H9 (cell line): ENCODE data around the gene SERPINA3. TPM values are rescaled to one million over a fixed set of nuclear protein-coding genes. Genes with fewer than 3 reads are reported as not detected.

Source experiments
- DNase-seq: peaks from one replicate; pipeline ENCODE4 v3.0.0-alpha.2; 2017
- H2AFZ ChIP-seq: one replicate; pipeline ENCODE4 v1.6.1; 2013; ENCODE audit warnings: mild to moderate bottlenecking, low read length, control low read depth, moderate library complexity
- H2AK5ac ChIP-seq: 2 replicates; pipeline ENCODE4 v1.6.1; 2013; ENCODE audit warnings: low read length, control low read depth, mixed read lengths; ENCODE audit not compliant: insufficient read length
- H2BK120ac ChIP-seq: one replicate; pipeline ENCODE4 v1.6.1; 2013; ENCODE audit warnings: low read depth, mild to moderate bottlenecking, low read length, control low read depth, inconsistent platforms; ENCODE audit not compliant: poor library complexity, severe bottlenecking
- H2BK12ac ChIP-seq: 2 replicates; pipeline ENCODE4 v1.6.1; 2013; ENCODE audit warnings: low read length, control low read depth, mixed read lengths, low read depth; ENCODE audit not compliant: insufficient read length
- H2BK15ac ChIP-seq: 2 replicates; pipeline ENCODE4 v1.6.1; 2013; ENCODE audit warnings: low read depth, low read length, control low read depth
- H2BK20ac ChIP-seq: one replicate; pipeline ENCODE4 v1.6.1; 2013; ENCODE audit warnings: low read depth, mild to moderate bottlenecking, low read length, control low read depth, inconsistent platforms; ENCODE audit not compliant: poor library complexity, severe bottlenecking
- H2BK5ac ChIP-seq: 2 replicates; pipeline ENCODE4 v1.6.1; 2013; ENCODE audit warnings: low read length, control low read depth, mixed read lengths; ENCODE audit not compliant: insufficient read length
- H3K14ac ChIP-seq: 2 replicates; pipeline ENCODE4 v1.6.1; 2013; ENCODE audit warnings: low read length, control low read depth; ENCODE audit not compliant: insufficient read depth
- H3K18ac ChIP-seq: 2 replicates; pipeline ENCODE4 v1.6.1; 2013; ENCODE audit warnings: low read depth, mild to moderate bottlenecking, mixed read lengths, low read length, control low read depth; ENCODE audit not compliant: insufficient read length
- H3K23ac ChIP-seq: 2 replicates; pipeline ENCODE4 v1.6.1; 2013; ENCODE audit warnings: low read length, control low read depth, mixed read lengths, low read depth; ENCODE audit not compliant: insufficient read length
- H3K23me2 ChIP-seq: 2 replicates; pipeline ENCODE4 v1.6.1; 2013; ENCODE audit warnings: low read depth, mild to moderate bottlenecking, mixed read lengths, low read length, control low read depth; ENCODE audit not compliant: insufficient read length, poor library complexity, severe bottlenecking
- H3K27ac ChIP-seq: 2 replicates; pipeline ENCODE4 v1.5.1; 2013; ENCODE audit warnings: low read length, control low read depth, mixed read lengths, low read depth; ENCODE audit not compliant: insufficient read length
- H3K27me3 ChIP-seq: 2 replicates; pipeline ENCODE4 v1.6.1; 2013; ENCODE audit warnings: low read length, control low read depth, inconsistent platforms; ENCODE audit not compliant: insufficient read depth
- H3K4ac ChIP-seq: 2 replicates; pipeline ENCODE4 v1.6.1; 2013; ENCODE audit warnings: low read depth, mild to moderate bottlenecking, control low read depth, inconsistent platforms, low read length, moderate library complexity
- H3K4me1 ChIP-seq: 2 replicates; pipeline ENCODE4 v1.6.1; 2013; ENCODE audit warnings: low read length, control low read depth, inconsistent platforms; ENCODE audit not compliant: insufficient read depth
- H3K4me2 ChIP-seq: 2 replicates; pipeline ENCODE4 v1.6.1; 2013; ENCODE audit warnings: low read length, control low read depth, mixed read lengths; ENCODE audit not compliant: insufficient read length, insufficient read depth
- H3K56ac ChIP-seq: 2 replicates; pipeline ENCODE4 v1.6.1; 2013; ENCODE audit warnings: low read depth, mild to moderate bottlenecking, mixed read lengths, low read length, control low read depth; ENCODE audit not compliant: insufficient read length
- H3K79me1 ChIP-seq: 2 replicates; pipeline ENCODE4 v1.6.1; 2013; ENCODE audit warnings: low read depth, mild to moderate bottlenecking, moderate library complexity, low read length, control low read depth, inconsistent platforms; ENCODE audit not compliant: insufficient read depth, poor library complexity, severe bottlenecking
- H3K79me2 ChIP-seq: 2 replicates; pipeline ENCODE4 v1.6.1; 2013; ENCODE audit warnings: low read length, control low read depth, inconsistent platforms; ENCODE audit not compliant: insufficient read depth
- H3K9ac ChIP-seq: 2 replicates; pipeline ENCODE4 v1.6.1; 2013; ENCODE audit warnings: low read length, control low read depth, mixed read lengths; ENCODE audit not compliant: insufficient read length; ENCODE audit errors: extremely low read depth
- H3K9me3 ChIP-seq: one replicate; pipeline ENCODE4 v1.6.1; 2013; ENCODE audit warnings: low read depth, low read length, inconsistent platforms; ENCODE audit not compliant: control insufficient read depth
- H3T11ph ChIP-seq: one replicate; pipeline ENCODE4 v1.6.1; 2013; ENCODE audit warnings: mild to moderate bottlenecking, low read length, control low read depth, inconsistent platforms
- H4K20me1 ChIP-seq: one replicate; pipeline ENCODE4 v1.6.1; 2013; ENCODE audit not compliant: control insufficient read depth, insufficient read length, insufficient read depth
- H4K5ac ChIP-seq: 2 replicates; pipeline ENCODE4 v1.6.1; 2013; ENCODE audit warnings: low read depth, mild to moderate bottlenecking, mixed read lengths, low read length, control low read depth; ENCODE audit not compliant: insufficient read length
- H4K8ac ChIP-seq: replicated peaks from 2 replicates; pipeline ENCODE4 v1.6.1; 2013; ENCODE audit warnings: low read length, control low read depth, mixed read lengths, low read depth; ENCODE audit not compliant: insufficient read length
- H4K91ac ChIP-seq: 2 replicates; pipeline ENCODE4 v1.6.1; 2013; ENCODE audit warnings: low read depth, mild to moderate bottlenecking, moderate library complexity, mixed read lengths, low read length, control low read depth; ENCODE audit not compliant: insufficient read length
- H3K27ac Mint-ChIP-seq, 3 experiments: 2 replicates in 2 of 3; 3 replicates in 1 of 3; pipeline ENCODE4 v1.8.0; 2020 to 2021; ENCODE audit warnings: mixed read lengths in 3 of 3, mild to moderate bottlenecking in 1 of 3, moderate library complexity in 1 of 3
- H3K27me3 Mint-ChIP-seq: 2 replicates; pipeline ENCODE4 v1.8.0; 2021; ENCODE audit warnings: low read depth, mild to moderate bottlenecking, moderate library complexity, mixed read lengths
- H3K36me3 Mint-ChIP-seq, 3 experiments: 2 replicates in 2 of 3; 3 replicates in 1 of 3; pipeline ENCODE4 v1.8.0; 2020 to 2021; ENCODE audit warnings: low read depth in 3 of 3, mixed read lengths in 3 of 3; ENCODE audit not compliant: insufficient read depth in 1 of 3
- H3K4me1 Mint-ChIP-seq, 2 experiments: 2 replicates each; pipeline ENCODE4 v1.8.0; 2020; ENCODE audit warnings: mixed read lengths in 2 of 2
- H3K4me3 Mint-ChIP-seq, 2 experiments: 2 replicates in 1 of 2; 3 replicates in 1 of 2; pipeline ENCODE4 v1.8.0; 2020 to 2021; ENCODE audit warnings: mild to moderate bottlenecking in 2 of 2, mixed read lengths in 2 of 2, moderate library complexity in 1 of 2
- H3K9me3 Mint-ChIP-seq, 2 experiments: 2 replicates in 1 of 2; 3 replicates in 1 of 2; pipeline ENCODE4 v1.8.0; 2020; ENCODE audit warnings: mild to moderate bottlenecking in 2 of 2, mixed read lengths in 2 of 2, moderate library complexity in 1 of 2
- CTCF ChIP-seq: fragments of 200-600 bp; sonication (generic); conservative IDR thresholded peaks from 3 replicates; pipeline ENCODE4 v1.8.0; 2021; ENCODE audit warnings: antibody characterized with exemption, mild to moderate bottlenecking
- WGBS: extraction: QIAGEN DNeasy Blood & Tissue Kit; methylation state at CpG from one replicate; pipeline ENCODE4 v1.1.7; 2013; ENCODE audit warnings: missing lambda C conversion rate, low lambda C conversion rate, mixed read lengths; ENCODE audit not compliant: insufficient read length; ENCODE audit errors: extremely low coverage; 5-methylcytosine and 5-hydroxymethylcytosine counted together
- total RNA-seq: library from RNA; stranded (reverse); gene quantifications from 2 replicates; pipeline ENCODE4 v1.2.1, GENCODE V29; 2021

SERPINA3 gene
- total RNA-seq, 1 experiment from 2014 or later: not detected

- no peak overlapping the region for H3T11ph ChIP-seq
- no peak overlapping the region for H3K18ac ChIP-seq
- H2BK12ac ChIP-seq: no peak overlapping the region
- H2BK120ac ChIP-seq: no peak overlapping the region
- no peak overlapping the region for H3K14ac ChIP-seq
- H3K27ac ChIP-seq: no peak overlapping the region
- no peak for TF ChIP-seq CTCF
- H3K36me3 Mint-ChIP-seq: peaks cover 2 to 25% (median 14%) of the 10 kb centered on the region in 3 experiments; a peak in 6 of 7 replicates
- no peak overlapping the region for H4K8ac ChIP-seq
- no peak overlapping the region for H3K56ac ChIP-seq
- no peaks in the 10 kb centered on the region for H3K79me2 ChIP-seq
- H2BK20ac ChIP-seq: no peak overlapping the region
- H3K9me3 Mint-ChIP-seq: peaks cover 35 to 36% of the 10 kb centered on the region in 2 experiments
- no peaks in the 10 kb centered on the region for H3K23me2 ChIP-seq
- no peak overlapping the region for H3K23ac ChIP-seq
- no peak overlapping the region for H2BK15ac ChIP-seq
- H2AK5ac ChIP-seq: no peak overlapping the region
- no peaks in the 10 kb centered on the region for H4K20me1 ChIP-seq
- no peak overlapping the region for H4K91ac ChIP-seq
- H4K5ac ChIP-seq: no peak overlapping the region
- no peaks in the 10 kb centered on the region for H3K27me3 ChIP-seq
- no peak overlapping the region for H3K4me2 ChIP-seq
- no peak overlapping the region for H2AFZ ChIP-seq
- H3K79me1 ChIP-seq: no peaks in the 10 kb centered on the region
- H3K4me3 Mint-ChIP-seq: no peak overlapping the region
- no peak overlapping the region for H3K4ac ChIP-seq
- peaks cover 8 to 14% of the 10 kb centered on the region in 2 experiments for H3K4me1 Mint-ChIP-seq
- no peak overlapping the region for H2BK5ac ChIP-seq
- H3K9me3 ChIP-seq: peaks cover 9% of the 10 kb centered on the region
- no CpG with 5 or more reads among the region's 3 CpGs for WGBS
- H3K4me1 ChIP-seq: no peaks in the 10 kb centered on the region
- no peak overlapping the region for H3K27ac Mint-ChIP-seq
- DNase-seq: no peak
- peaks cover 13% of the 10 kb centered on the region for H3K27me3 Mint-ChIP-seq
- no peak overlapping the region for H3K9ac ChIP-seq
Observed at GRCh38 chr14:94615254-94615653, 3.1 kb downstream of the SERPINA3 start.
